GM23248 (cell line): ENCODE measurements around the gene CRYGC.

Experiments
- EZH2 ChIP-seq: fragments of 200-600 bp; sonication (generic); IDR thresholded peaks from 2 replicates; pipeline ENCODE4 v1.6.1; 2018; ENCODE audit warnings: antibody characterized with exemption, mild to moderate bottlenecking; ENCODE audit not compliant: insufficient read depth, poor library complexity, severe bottlenecking
- EZH2phosphoT487 ChIP-seq: fragments of 200-600 bp; sonication (generic); IDR thresholded peaks from 2 replicates; pipeline ENCODE4 v1.6.1; 2018; ENCODE audit warnings: antibody characterized with exemption, moderate library complexity, mild to moderate bottlenecking, low read depth; ENCODE audit not compliant: insufficient read depth

DNA sequence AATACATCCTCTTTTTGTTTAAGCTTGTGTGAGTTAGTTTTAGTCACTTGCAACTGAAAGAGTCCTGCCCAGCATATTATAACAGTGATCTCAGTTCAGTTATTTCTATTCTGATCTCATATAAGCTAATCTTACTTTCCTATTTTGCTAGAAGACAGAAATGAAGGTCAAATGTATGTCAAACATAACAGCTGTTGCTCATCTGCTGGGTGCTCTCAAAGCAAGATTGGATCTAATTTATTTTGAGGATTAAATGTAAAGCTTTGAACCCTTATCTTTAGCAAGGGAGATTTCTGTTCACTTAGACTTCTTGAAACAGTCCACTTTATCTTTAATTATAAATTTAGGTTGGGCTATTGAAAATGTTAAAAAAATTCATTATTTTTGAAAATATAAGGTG, 36.5 kb downstream of the CRYGC start:
- TF ChIP-seq EZH2 (no peak), EZH2phosphoT487 (no peak)
